HepG2 (cell line): ENCODE results near the gene SEPTIN5. TPM values are rescaled to one million over a fixed set of nuclear protein-coding genes. Genes with fewer than 3 reads are reported as not detected.
"Not testable (repeated sequence)": the region's sequence is repeated elsewhere in the genome, so short reads cannot be mapped to it uniquely, and the experiment has no call there.

Source experiments
- ATAC-seq: fragments of 200-7000 bp; cut with Tn5 transposase; 3 replicates; pipeline ENCODE4 v1.9.1; 2020; ENCODE audit warnings: mild to moderate bottlenecking, moderate library complexity
- BruUV-seq: library from RNA; stranded (reverse); fragments of 400-500 nt; replicated peaks from 2 replicates; lab custom pipeline; 2021; lab: Mats Ljungman, UMichigan
- CTCF ChIA-PET: fragments of 300-600 bp; formaldehyde crosslinking; extraction: SDS; loops from one replicate; lab custom pipeline; 2021; ENCODE audit warnings: low total read pairs, inconsistent platforms, low intra/inter-chr PET ratio; lab: Yijun Ruan, JAX
- POLR2A ChIA-PET: fragments of 350-600 bp; sonication (Branson Sonifier 250); formaldehyde crosslinking; loops from one replicate; lab custom pipeline; 2020; ENCODE audit warnings: antibody characterized with exemption, inconsistent platforms; lab: Yijun Ruan, JAX
- DNase-seq: peaks from one replicate; pipeline ENCODE4 v3.0.0-alpha.2; 2015; ENCODE audit warnings: low spot score
- FAIRE-seq: peaks from 3 replicates; lab custom pipeline; 2011; peaks lifted over from hg19 to GRCh38; lab: Jason Lieb, UNC
- H2AFZ ChIP-seq: one replicate; pipeline ENCODE4 v1.6.1; 2011; ENCODE audit warnings: low read length, inconsistent platforms
- H3K27ac ChIP-seq: fragments of 300-600 bp; 3 replicates; pipeline ENCODE4 v1.8.0; 2011; ENCODE audit warnings: mixed run types, mild to moderate bottlenecking, mixed read lengths, low read length, inconsistent platforms; ENCODE audit not compliant: insufficient read depth; ENCODE audit errors: extremely low read length
- H3K27me3 ChIP-seq, 2 experiments: fragments of 200-600 bp in 1 of 2; 2 replicates in 1 of 2; 3 replicates in 1 of 2; pipeline versions ENCODE4 v1.6.0 to v1.8.0; 2011; ENCODE audit warnings: low read length in 2 of 2, mild to moderate bottlenecking in 2 of 2, moderate library complexity in 2 of 2, inconsistent platforms in 1 of 2; ENCODE audit not compliant: insufficient read depth in 2 of 2, control insufficient read depth in 1 of 2
- H3K36me3 ChIP-seq, 2 experiments: fragments of 200-600 bp in 1 of 2; replicated peaks in 1 of 2; 2 replicates in 1 of 2; 3 replicates in 1 of 2; pipeline versions ENCODE4 v1.5.1 to v1.8.0; 2011; ENCODE audit warnings: low read length in 2 of 2, inconsistent platforms in 1 of 2; ENCODE audit not compliant: insufficient read depth in 2 of 2, control insufficient read depth in 1 of 2
- H3K4me1 ChIP-seq: 2 replicates; pipeline ENCODE4 v1.5.1; 2012; ENCODE audit warnings: low read length, inconsistent platforms; ENCODE audit not compliant: insufficient read depth
- H3K4me2 ChIP-seq: 2 replicates; pipeline ENCODE4 v1.6.0; 2011; ENCODE audit warnings: low read depth, low read length, inconsistent platforms
- H3K4me3 ChIP-seq, 3 experiments: fragments of 200-600 bp in 1 of 3; sonication (generic), shearing (Covaris generic) in 1 of 3; replicated peaks in 1 of 3; 2 replicates each; pipeline ENCODE4 v1.5.1; 2011 to 2016; ENCODE audit warnings: low read length in 3 of 3, inconsistent platforms in 2 of 3, low read depth in 2 of 3, mild to moderate bottlenecking in 2 of 3, control low read depth in 1 of 3, mixed read lengths in 1 of 3; ENCODE audit not compliant: insufficient read depth in 1 of 3
- H3K79me2 ChIP-seq: one replicate; pipeline ENCODE4 v1.6.1; 2011; ENCODE audit warnings: low read length, inconsistent platforms; ENCODE audit not compliant: insufficient read depth
- H3K9ac ChIP-seq: 2 replicates; pipeline ENCODE4 v1.6.0; 2011; ENCODE audit warnings: mild to moderate bottlenecking, low read depth, low read length, inconsistent platforms; ENCODE audit not compliant: insufficient read depth
- H3K9me3 ChIP-seq: 2 replicates; pipeline ENCODE4 v1.5.1; 2012; ENCODE audit warnings: mild to moderate bottlenecking, low read length
- H4K20me1 ChIP-seq: 2 replicates; pipeline ENCODE4 v1.6.0; 2011; ENCODE audit warnings: inconsistent platforms, mild to moderate bottlenecking, low read length, moderate library complexity; ENCODE audit not compliant: insufficient read depth
- GATA4 ChIP-seq: sonication (generic); IDR thresholded peaks from 2 replicates; pipeline ENCODE4 v1.6.1; 2016; ENCODE audit warnings: antibody characterized with exemption, low read depth, borderline replicate concordance
- HMGXB3 ChIP-seq: sonication (generic); formaldehyde crosslinking; IDR thresholded peaks from 2 replicates; pipeline ENCODE4 v1.4.0; 2020; ENCODE audit warnings: missing genetic modification reagents, borderline replicate concordance
- KDM6A ChIP-seq: IDR thresholded peaks from 2 replicates; pipeline ENCODE4 v1.6.1; 2016; ENCODE audit warnings: low read depth
- NAIF1 ChIP-seq: sonication (generic); formaldehyde crosslinking; IDR thresholded peaks from 2 replicates; pipeline ENCODE4 v1.5.0; 2020; ENCODE audit warnings: mild to moderate bottlenecking, missing genetic modification reagents, borderline replicate concordance
- RBM39 ChIP-seq: fragments of 200-400 bp; formaldehyde crosslinking; IDR thresholded peaks from one replicate; pipeline ENCODE4 v1.6.1; 2018; ENCODE audit warnings: antibody characterized with exemption, mild to moderate bottlenecking, low read depth, low read length; ENCODE audit not compliant: poor library complexity, severe bottlenecking
- TARDBP ChIP-seq: sonication (generic); formaldehyde crosslinking; IDR thresholded peaks from 2 replicates; pipeline ENCODE4 v1.8.0; 2022; ENCODE audit warnings: mild to moderate bottlenecking, missing genetic modification reagents
- ZNF678 ChIP-seq: sonication (generic); formaldehyde crosslinking; IDR thresholded peaks from 2 replicates; pipeline ENCODE4 v1.4.0; 2020; ENCODE audit warnings: mild to moderate bottlenecking, missing genetic modification reagents
- ZSCAN25 ChIP-seq: sonication (generic); formaldehyde crosslinking; IDR thresholded peaks from 2 replicates; pipeline ENCODE4 v1.8.0; 2022; ENCODE audit warnings: mild to moderate bottlenecking, missing genetic modification reagents
- WGBS: methylation state at CpG from one replicate; pipeline ENCODE4 v1.1.6; 2017; ENCODE audit warnings: low lambda C conversion rate; 5-methylcytosine and 5-hydroxymethylcytosine counted together
- in situ Hi-C: cut with HindIII; loops from 2 replicates; pipeline ENCODE4 v1.10.0; 2017; ENCODE audit warnings: low pct_unique_long_range_greater_than_20kb; ENCODE audit not compliant: extremely low pct_ligation_motif_present
- intact Hi-C: fragments of 100-400 bp; cut with micrococcal nuclease; formaldehyde crosslinking; loops from one replicate; pipeline ENCODE4 v1.10.0; 2022; ENCODE audit not compliant: unreplicated experiment
- polyA plus RNA-seq, 8 experiments: library from polyadenylated mRNA; depleted of rRNA in 3 of 8; stranded (reverse) in 7 of 8; unstranded in 1 of 8; fragments of >200 nt; fragmentation: Illumina TruSeq in 4 of 8; extraction: Trizol in 4 of 8; gene quantifications; 2 replicates each; pipeline versions ENCODE4 v1.2.1 to v1.2.3, GENCODE V29; 2011 to 2016; ENCODE audit warnings: low read depth in 4 of 8, missing spikeins in 1 of 8, mixed read lengths in 1 of 8; ENCODE audit not compliant: insufficient read depth in 1 of 8
- total RNA-seq, 5 experiments: library from RNA; depleted of rRNA; stranded (reverse); fragments of >200 nt; fragmentation: Illumina TruSeq; extraction: Trizol; gene quantifications; 2 replicates each; pipeline ENCODE4 v1.2.3, GENCODE V29; 2016; ENCODE audit warnings: low read depth in 1 of 5
- TF ChIP-seq, protein P1 (sequence below): sonication (generic); formaldehyde crosslinking; IDR thresholded peaks from 2 replicates; pipeline ENCODE4 v1.4.0; 2020; ENCODE audit warnings: missing genetic modification reagents
- TF ChIP-seq, protein P2 (sequence below): IDR thresholded peaks from 2 replicates; pipeline ENCODE4 v1.6.1; 2018; ENCODE audit warnings: missing genetic modification reagents, mild to moderate bottlenecking, missing compliant biosample characterization

The SEPTIN5 gene
- total and polyA plus RNA-seq, 2 of the 13 experiments (the other 11 are each of a cell fraction or from before 2014, with no cell fraction given): 0.33 TPM; not detected in 1

DNA sequence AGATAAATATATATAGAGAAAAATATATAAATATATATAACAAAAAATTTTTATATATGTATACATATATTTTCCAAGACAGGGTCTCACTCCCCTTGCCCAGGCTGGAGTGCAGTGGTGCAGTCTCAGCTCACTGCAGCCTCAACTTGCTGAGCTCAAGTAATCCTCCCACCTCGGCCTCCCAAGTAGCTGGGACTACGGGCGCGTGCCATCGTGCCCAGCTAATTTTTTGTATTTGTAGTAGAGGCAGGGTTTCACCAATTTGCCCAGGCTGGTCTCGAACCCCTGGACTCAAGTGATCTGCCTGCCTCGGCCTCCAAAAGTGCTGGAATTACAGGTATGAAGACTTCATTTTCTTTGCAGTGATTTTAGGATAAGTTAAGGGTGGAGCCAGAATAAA lies 38.9 kb upstream of the SEPTIN5 start (continued):
- TF ChIP-seq, protein P1, sequence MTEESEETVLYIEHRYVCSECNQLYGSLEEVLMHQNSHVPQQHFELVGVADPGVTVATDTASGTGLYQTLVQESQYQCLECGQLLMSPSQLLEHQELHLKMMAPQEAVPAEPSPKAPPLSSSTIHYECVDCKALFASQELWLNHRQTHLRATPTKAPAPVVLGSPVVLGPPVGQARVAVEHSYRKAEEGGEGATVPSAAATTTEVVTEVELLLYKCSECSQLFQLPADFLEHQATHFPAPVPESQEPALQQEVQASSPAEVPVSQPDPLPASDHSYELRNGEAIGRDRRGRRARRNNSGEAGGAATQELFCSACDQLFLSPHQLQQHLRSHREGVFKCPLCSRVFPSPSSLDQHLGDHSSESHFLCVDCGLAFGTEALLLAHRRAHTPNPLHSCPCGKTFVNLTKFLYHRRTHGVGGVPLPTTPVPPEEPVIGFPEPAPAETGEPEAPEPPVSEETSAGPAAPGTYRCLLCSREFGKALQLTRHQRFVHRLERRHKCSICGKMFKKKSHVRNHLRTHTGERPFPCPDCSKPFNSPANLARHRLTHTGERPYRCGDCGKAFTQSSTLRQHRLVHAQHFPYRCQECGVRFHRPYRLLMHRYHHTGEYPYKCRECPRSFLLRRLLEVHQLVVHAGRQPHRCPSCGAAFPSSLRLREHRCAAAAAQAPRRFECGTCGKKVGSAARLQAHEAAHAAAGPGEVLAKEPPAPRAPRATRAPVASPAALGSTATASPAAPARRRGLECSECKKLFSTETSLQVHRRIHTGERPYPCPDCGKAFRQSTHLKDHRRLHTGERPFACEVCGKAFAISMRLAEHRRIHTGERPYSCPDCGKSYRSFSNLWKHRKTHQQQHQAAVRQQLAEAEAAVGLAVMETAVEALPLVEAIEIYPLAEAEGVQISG (CRISPR knock-in tag): no peak
- TF ChIP-seq KDM6A (CRISPR knock-in tag) (no peak), ZSCAN25 (CRISPR knock-in tag) (no peak), TARDBP (CRISPR knock-in tag) (no peak), ZNF678 (CRISPR knock-in tag) (no peak), GATA4 (no peak), NAIF1 (CRISPR knock-in tag) (no peak), HMGXB3 (CRISPR knock-in tag) (no peak), RBM39 (no peak)
- TF ChIP-seq, protein P2, sequence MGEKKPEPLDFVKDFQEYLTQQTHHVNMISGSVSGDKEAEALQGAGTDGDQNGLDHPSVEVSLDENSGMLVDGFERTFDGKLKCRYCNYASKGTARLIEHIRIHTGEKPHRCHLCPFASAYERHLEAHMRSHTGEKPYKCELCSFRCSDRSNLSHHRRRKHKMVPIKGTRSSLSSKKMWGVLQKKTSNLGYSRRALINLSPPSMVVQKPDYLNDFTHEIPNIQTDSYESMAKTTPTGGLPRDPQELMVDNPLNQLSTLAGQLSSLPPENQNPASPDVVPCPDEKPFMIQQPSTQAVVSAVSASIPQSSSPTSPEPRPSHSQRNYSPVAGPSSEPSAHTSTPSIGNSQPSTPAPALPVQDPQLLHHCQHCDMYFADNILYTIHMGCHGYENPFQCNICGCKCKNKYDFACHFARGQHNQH (CRISPR knock-in tag): no peak

GRCh38 chr22:19676437-19676836 lies 37.9 kb upstream of the SEPTIN5 start:
- H4K20me1 ChIP-seq, H3K4me1 ChIP-seq, CTCF ChIA-PET, H3K36me3 ChIP-seq, FAIRE-seq, H3K27ac ChIP-seq, H3K4me2 ChIP-seq, POLR2A ChIA-PET, intact Hi-C loops, H3K4me3 ChIP-seq, H3K79me2 ChIP-seq, H3K9ac ChIP-seq, BruUV-seq, ATAC-seq, DNase-seq, H2AFZ ChIP-seq, H3K9me3 ChIP-seq: not testable (repeated sequence)
- peaks cover 0 to 15% of the 10 kb centered on the region in 2 experiments; a peak in 4 of 5 replicates for H3K27me3 ChIP-seq
- in situ Hi-C loops: loop anchor here (5.0 kb wide), 1 partner anchor 46 kb away; the partner anchor contains the start of gene GP1BB
- WGBS: 0% methylated on average over 1 of the region's 1 CpG
